ENCODE data around the gene RBMS1. TPM values are rescaled to one million over a fixed set of nuclear protein-coding genes. Genes with fewer than 3 reads are reported as not detected.

Gene RBMS1
- total and polyA plus RNA-seq, 4 donors, result 7.9 to 23.5 (median 15.5) TPM

GRCh38 chr2:160257743-160258491, 235.7 kb downstream of the RBMS1 start (continued):
- no peak for TF ChIP-seq FOXA1 (IDR thresholded peaks at IDR 0.05)
- no peak for TF ChIP-seq SP1 (IDR thresholded peaks at IDR 0.05)

GRCh38 chr2:160257041-160257742, 236.4 kb downstream of the RBMS1 start:
- WGBS, result 91% methylated on average over 6 of the region's 6 CpGs
- no peaks in the 10 kb centered on the region for H3K27me3 ChIP-seq (ENCODE audit: control insufficient read depth in 4 of 4, insufficient read depth in 4 of 4, low read length in 3 of 4)
- TF ChIP-seq ZBTB33 (IDR thresholded peaks at IDR 0.05) (no peak), RXRA (IDR thresholded peaks at IDR 0.05) (no peak)
- H3K9me3 ChIP-seq (ENCODE audit: control insufficient read depth in 4 of 4, low read length in 3 of 4), result no peaks in the 10 kb centered on the region
- DNase-seq (ENCODE audit: low spot score), result no peak
- H3K27ac ChIP-seq (ENCODE audit: low read depth in 1 of 2, low read length in 2 of 2), result no peak overlapping the region
- H3K36me3 ChIP-seq (ENCODE audit: control insufficient read depth in 4 of 4, insufficient read depth in 3 of 4, low read depth in 1 of 4, low read length in 3 of 4), result no peaks in the 10 kb centered on the region
- H3K4me3 ChIP-seq (ENCODE audit: low read depth in 1 of 3, low read length in 3 of 3), result no peak overlapping the region
- peaks cover 0 to 8% (median 7%) of the 10 kb centered on the region in 4 donors for H3K4me1 ChIP-seq (ENCODE audit: control insufficient read depth in 4 of 4, insufficient read depth in 4 of 4, low read length in 3 of 4)
- no peak overlapping the region for H3K9ac ChIP-seq (ENCODE audit: low read depth in 1 of 2, low read length in 2 of 2)

- 58% methylated on average over 1 of the region's 1 CpG for WGBS
- no peaks in the 10 kb centered on the region for H3K36me3 ChIP-seq (ENCODE audit: control insufficient read depth in 4 of 4, insufficient read depth in 3 of 4, low read depth in 1 of 4, low read length in 3 of 4)
- H3K4me1 ChIP-seq (ENCODE audit: control insufficient read depth in 4 of 4, insufficient read depth in 4 of 4, low read length in 3 of 4), result peaks cover 0 to 8% (median 7%) of the 10 kb centered on the region in 4 donors
- TF ChIP-seq EGR1 (IDR thresholded peaks at IDR 0.05; ENCODE audit: low read depth in 2 of 2), result no peak
- TF ChIP-seq RXRA (IDR thresholded peaks at IDR 0.05), result no peak
- no peak for TF ChIP-seq NR2F2 (IDR thresholded peaks at IDR 0.05)
- TF ChIP-seq JUND (IDR thresholded peaks at IDR 0.05), result no peak
- no peak for TF ChIP-seq YY1 (IDR thresholded peaks at IDR 0.05)
- TF ChIP-seq ATF3 (IDR thresholded peaks at IDR 0.05), result no peak
- no peak for TF ChIP-seq MAX (IDR thresholded peaks at IDR 0.05)
- TF ChIP-seq CTCF (IDR thresholded peaks at IDR 0.05; ENCODE audit: low read depth, low read length, missing input control), result no peak
- no peak for TF ChIP-seq FOXA2 (IDR thresholded peaks at IDR 0.05)
- TF ChIP-seq FOXA1 (IDR thresholded peaks at IDR 0.05), result no peak
- TF ChIP-seq RAD21 (IDR thresholded peaks at IDR 0.05), result no peak
- TF ChIP-seq SP1 (IDR thresholded peaks at IDR 0.05), result no peak
- no peak for TF ChIP-seq GABPA (IDR thresholded peaks at IDR 0.05 in 1 of 2, conservative IDR thresholded peaks at IDR 0.05 in 1 of 2)
- TF ChIP-seq HNF4A (conservative IDR thresholded peaks at IDR 0.05), result no peak
- no peaks in the 10 kb centered on the region for H3K27me3 ChIP-seq (ENCODE audit: control insufficient read depth in 4 of 4, insufficient read depth in 4 of 4, low read length in 3 of 4)
- no peaks in the 10 kb centered on the region for H3K9me3 ChIP-seq (ENCODE audit: control insufficient read depth in 4 of 4, low read length in 3 of 4)
- no peak overlapping the region for H3K4me3 ChIP-seq (ENCODE audit: low read depth in 1 of 3, low read length in 3 of 3)
- DNase-seq (ENCODE audit: low spot score), result no peak
- no peak overlapping the region for H3K27ac ChIP-seq (ENCODE audit: low read depth in 1 of 2, low read length in 2 of 2)
- no peak overlapping the region for H3K9ac ChIP-seq (ENCODE audit: low read depth in 1 of 2, low read length in 2 of 2)
These were observed 237.1 kb downstream of the RBMS1 start for GRCh38 chr2:160256507-160256906.
